ENCODE data around the gene TRAPPC5. TPM values are rescaled to one million over a fixed set of nuclear protein-coding genes. Genes with fewer than 3 reads are reported as not detected.

Gene TRAPPC5
- total RNA-seq, 1 experiment from 2014 or later = 90.6 TPM

DNA sequence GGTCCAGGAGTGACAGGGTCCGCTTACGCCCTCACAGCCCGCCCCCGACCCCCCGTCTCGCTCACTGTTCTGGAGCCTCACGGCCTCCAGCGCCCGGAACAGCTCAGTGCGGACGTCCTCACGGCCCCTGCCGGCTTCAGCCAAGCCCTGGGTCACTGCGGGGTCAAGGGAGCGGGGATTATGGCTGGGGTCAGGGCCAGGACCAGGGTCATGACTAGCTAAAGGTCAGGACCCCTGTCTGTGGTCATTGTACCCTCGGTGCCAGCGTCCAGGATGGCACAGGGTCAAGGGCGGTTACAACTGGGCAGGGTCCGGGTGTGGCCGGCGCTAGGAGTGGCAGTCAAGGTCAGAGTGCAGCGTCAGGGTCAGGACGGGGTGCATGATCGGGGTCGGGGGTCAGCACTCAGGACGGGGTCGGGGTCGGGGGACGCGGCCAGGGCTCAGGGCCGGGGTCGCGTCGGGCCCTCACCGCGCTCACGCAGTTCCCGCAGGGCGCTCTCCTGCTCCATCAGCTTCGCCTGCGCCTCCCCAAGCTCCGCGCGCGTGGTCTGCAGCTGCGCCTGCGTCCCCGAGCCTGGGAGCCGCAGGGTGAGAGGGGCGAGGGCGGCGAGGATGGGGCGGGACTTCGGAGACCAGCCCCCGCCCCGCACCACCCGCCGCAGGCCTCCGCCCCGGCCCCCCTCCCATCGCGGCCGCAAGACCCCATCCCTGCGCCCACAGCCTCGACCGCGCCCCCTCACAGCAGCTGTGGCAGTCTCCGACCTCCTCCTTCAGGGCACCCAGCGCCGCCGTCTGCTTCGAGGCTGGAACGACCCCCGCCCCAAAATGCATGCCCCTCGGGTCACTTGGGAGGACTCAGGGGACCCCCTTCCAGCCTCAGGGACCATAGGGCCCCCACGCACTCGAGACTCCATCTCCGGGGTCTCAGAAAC lies 49.9 kb downstream of the TRAPPC5 start:
- no peak for DNase-seq (ENCODE audit: low spot score)

DNA sequence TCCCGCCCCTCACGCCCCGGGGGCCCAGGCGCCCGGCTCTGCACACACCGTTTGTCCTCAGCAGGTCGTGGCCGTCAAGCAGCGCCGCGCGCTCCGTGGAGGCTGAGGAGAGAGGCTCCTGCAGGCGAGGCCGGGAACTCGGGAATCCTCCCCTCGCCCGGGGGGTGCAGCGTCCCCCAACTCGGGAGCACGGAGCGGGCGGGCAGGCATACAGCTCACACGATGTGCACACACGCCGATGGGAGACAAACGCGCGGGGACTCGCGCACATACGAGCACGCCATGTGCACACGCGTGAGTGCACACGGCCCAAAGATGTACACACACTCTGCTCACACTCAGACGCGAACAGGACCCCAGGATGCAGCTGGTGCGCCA lies 50.6 kb downstream of the TRAPPC5 start:
- no peak for DNase-seq (ENCODE audit: low spot score)

DNA sequence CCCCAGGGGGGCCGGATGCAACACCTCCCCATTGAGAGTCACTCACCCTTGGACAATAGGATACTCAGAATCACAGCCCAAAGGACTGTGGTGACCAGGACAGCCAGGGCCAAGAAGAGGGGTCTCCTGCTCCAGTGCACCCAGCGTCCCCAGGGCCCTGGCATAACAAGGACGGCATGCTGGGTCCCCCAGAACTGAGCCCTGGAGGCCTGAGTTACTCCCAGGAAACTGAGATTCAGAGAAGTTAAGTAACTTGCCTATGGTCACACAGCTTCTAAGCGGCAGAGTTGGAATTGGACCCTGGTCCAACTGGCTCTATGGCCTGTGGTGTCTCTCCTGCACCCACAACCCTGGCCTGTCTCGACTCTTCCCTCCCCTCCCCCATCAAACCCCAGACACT lies 51.0 kb downstream of the TRAPPC5 start:
- no peak for DNase-seq (ENCODE audit: low spot score)

DNA sequence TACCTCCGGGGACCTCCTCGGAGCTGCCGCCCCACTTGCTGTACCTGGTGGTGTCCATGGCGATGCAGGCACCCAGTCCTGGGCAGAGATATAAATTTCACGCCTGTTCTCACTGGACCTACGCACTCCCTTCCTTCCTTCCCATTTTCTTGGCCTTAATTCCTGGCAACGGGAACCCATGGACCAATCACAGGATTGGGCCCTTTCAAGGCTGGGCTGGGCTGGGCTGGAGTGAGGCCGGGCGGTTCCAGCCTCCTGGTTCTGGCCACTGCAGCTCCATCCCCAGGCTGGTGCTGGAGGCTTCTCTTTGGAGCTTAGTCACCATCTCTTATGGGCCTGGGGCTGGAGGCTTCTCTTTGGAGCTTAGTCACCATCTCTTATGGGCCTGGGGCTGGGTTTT lies 51.4 kb downstream of the TRAPPC5 start, which contains the start of gene CLEC4G:
CLEC4G (minus strand) TSS at position 66 of the 400 bp plus-strand sequence; CDS start at position 58, 8 bp downstream.
- DNase-seq (ENCODE audit: low spot score) = no peak

DNA sequence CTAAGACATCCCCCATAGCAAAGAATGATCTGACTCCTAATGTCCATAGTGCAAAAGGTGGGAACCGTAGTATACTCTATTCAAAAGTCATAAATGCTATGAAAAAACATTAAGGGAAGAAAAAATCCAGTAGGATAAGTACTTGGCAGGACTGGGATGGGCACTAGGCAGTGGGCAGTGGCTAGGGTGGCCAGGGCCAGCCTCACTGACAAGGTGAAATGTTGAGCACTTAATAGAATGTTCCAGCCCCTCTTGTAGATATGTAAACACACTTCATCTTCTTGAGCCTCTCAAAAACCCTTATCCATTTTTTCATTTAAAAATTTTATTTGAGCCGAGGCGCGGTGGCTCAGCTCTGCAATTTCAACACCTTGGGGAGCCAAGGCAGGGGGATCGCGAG lies 52.7 kb downstream of the TRAPPC5 start:
- no peak for DNase-seq (ENCODE audit: low spot score)

DNA sequence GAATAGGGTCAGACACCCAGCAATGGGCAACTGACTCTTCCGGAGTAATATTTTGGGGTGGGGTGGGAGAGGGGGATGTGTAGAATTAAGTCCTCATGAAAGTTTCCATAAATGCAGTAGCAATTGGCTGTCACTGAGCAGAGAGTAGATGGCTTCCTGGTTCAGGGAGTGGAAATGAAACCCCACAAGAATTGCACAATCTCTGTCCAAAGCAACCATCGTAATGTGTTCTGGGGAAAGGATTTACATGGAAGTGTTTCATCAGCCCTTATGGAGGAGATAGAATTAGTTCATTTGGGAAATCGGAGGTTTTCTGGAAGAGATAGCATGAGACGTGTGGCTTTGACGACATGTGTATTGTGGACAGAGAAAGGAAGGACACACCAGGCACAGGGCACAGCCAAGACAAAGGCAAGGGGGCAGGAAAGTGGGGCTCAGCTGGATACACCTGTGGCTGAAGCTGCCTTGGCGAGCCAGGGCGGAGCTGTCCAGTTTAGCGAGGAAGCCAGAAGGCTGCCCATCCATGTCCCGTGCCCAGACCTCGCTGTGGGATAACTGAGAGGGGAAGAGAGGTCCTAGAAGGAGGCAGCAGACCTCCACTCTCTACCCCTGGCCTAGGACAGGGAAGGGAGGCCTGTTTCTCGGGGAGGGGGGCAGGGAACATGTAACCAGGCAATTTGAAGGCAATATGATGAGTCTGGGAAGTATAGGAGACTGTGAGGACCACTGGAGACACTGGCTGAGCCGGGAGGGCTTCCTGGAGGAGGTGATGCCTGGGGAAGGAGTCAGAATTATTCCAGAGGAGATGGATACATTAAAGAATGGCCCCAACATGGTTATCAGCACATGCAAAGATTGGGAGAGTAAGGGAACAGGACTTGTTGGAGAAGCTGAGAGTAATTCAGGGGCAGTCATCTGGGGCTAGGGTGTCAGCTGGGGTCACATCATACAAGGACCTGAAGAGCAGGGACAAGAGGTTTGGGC lies 53.9 kb downstream of the TRAPPC5 start:
- peak; percentile 39 for DNase-seq (ENCODE audit: low spot score)

DNA sequence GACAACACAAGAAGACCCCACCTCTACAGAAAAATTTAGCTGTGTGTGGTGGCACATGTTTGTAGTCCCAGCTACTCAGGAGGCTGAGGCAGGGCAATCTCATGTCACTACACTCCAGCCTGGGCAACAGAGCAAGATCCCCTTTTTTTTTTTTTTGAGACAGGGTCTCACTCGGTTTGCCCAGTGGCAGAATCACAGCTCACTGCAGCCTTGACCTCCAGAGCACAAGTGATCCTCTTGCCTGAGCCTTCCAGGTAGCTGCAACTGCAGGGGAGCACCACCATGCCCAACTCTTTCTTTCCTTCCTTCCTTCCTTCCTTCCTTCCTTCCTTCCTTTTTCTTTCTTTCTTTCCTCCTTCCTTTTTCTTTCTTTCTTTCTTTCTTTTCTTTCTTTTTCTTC lies 55.5 kb downstream of the TRAPPC5 start:
- DNase-seq (ENCODE audit: low spot score) = no peak

DNA sequence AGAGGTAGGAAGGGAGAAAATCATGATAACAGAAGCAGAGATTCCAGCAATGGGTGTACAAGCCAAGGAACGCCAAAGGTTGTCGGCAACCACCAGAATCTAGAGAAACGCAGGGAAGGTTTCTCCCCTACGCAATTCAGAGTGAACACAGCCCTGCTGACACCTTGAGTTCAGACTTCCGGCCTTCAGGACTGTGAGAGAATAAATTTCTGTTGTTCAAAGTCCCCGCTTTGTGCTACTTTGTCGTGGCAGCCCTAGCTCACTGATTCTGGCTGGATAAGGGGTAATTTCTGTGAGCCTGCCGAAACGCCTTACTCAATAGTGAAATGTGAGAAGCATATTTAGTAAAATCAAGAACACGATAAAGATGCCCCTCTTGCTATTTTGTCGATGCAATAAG lies 56.6 kb downstream of the TRAPPC5 start:
- DNase-seq (ENCODE audit: low spot score) = no peak

Other genes with a start within 250 kb of the TRAPPC5 start
- gene PEX11G, start 191.8 kb upstream of the TRAPPC5 start, total RNA-seq (2014; rRNA removed; shearing (Covaris generic)) = 0.31 TPM in 1 of 2 replicates, not detected in the other
- 31.9 and 37.5 TPM in 2 replicates for gene ZNF358, start 164.7 kb upstream of the TRAPPC5 start, total RNA-seq (2014; rRNA removed; shearing (Covaris generic))
- gene MCOLN1, start 158.2 kb upstream of the TRAPPC5 start, total RNA-seq (2014; rRNA removed; shearing (Covaris generic)) = 3.9 and 5.8 TPM in 2 replicates
- 32.5 and 41.4 TPM in 2 replicates for gene PNPLA6, start 145.1 kb upstream of the TRAPPC5 start, total RNA-seq (2014; rRNA removed; shearing (Covaris generic))
- 0.31 and 0.43 TPM in 2 replicates for gene CAMSAP3, start 85.0 kb upstream of the TRAPPC5 start, total RNA-seq (2014; rRNA removed; shearing (Covaris generic))
- 25.0 and 26.7 TPM in 2 replicates for gene XAB2, start 51.3 kb upstream of the TRAPPC5 start, total RNA-seq (2014; rRNA removed; shearing (Covaris generic))
- 65.7 and 67.1 TPM in 2 replicates for gene PET100, start 51.0 kb upstream of the TRAPPC5 start, total RNA-seq (2014; rRNA removed; shearing (Covaris generic))
- not detected in 2 replicates for gene PCP2, start 47.1 kb upstream of the TRAPPC5 start, total RNA-seq (2014; rRNA removed; shearing (Covaris generic))
- 2.5 and 3.1 TPM in 2 replicates for gene STXBP2, start 43.7 kb upstream of the TRAPPC5 start, total RNA-seq (2014; rRNA removed; shearing (Covaris generic))
- gene RETN, start 11.8 kb upstream of the TRAPPC5 start, total RNA-seq (2014; rRNA removed; shearing (Covaris generic)) = not detected in 2 replicates
- not detected in 2 replicates for gene MCEMP1, start 3.7 kb upstream of the TRAPPC5 start, total RNA-seq (2014; rRNA removed; shearing (Covaris generic))
- gene FCER2, start 21.3 kb downstream of the TRAPPC5 start, total RNA-seq (2014; rRNA removed; shearing (Covaris generic)) = not detected in 2 replicates
- gene CLEC4G, start 51.3 kb downstream of the TRAPPC5 start, total RNA-seq (2014; rRNA removed; shearing (Covaris generic)) = not detected in 2 replicates
- gene CD209, start 66.7 kb downstream of the TRAPPC5 start, total RNA-seq (2014; rRNA removed; shearing (Covaris generic)) = 0.10 TPM in 1 of 2 replicates, not detected in the other
- not detected in 2 replicates for gene CLEC4M, start 82.4 kb downstream of the TRAPPC5 start, total RNA-seq (2014; rRNA removed; shearing (Covaris generic))
- 7.9 and 12.6 TPM in 2 replicates for gene EVI5L, start 149.4 kb downstream of the TRAPPC5 start, total RNA-seq (2014; rRNA removed; shearing (Covaris generic))
- 0.04 TPM in 1 of 2 replicates, not detected in the other for gene PRR36, start 193.6 kb downstream of the TRAPPC5 start, total RNA-seq (2014; rRNA removed; shearing (Covaris generic))
- 2.4 and 2.6 TPM in 2 replicates for gene LRRC8E, start 207.7 kb downstream of the TRAPPC5 start, total RNA-seq (2014; rRNA removed; shearing (Covaris generic))
- 2.9 and 4.2 TPM in 2 replicates for gene MAP2K7, start 223.0 kb downstream of the TRAPPC5 start, total RNA-seq (2014; rRNA removed; shearing (Covaris generic))
- gene TGFBR3L, start 234.0 kb downstream of the TRAPPC5 start, total RNA-seq (2014; rRNA removed; shearing (Covaris generic)) = not detected in 2 replicates
- 23.5 and 27.0 TPM in 2 replicates for gene SNAPC2, start 239.5 kb downstream of the TRAPPC5 start, total RNA-seq (2014; rRNA removed; shearing (Covaris generic))
- gene CTXN1, start 245.3 kb downstream of the TRAPPC5 start, total RNA-seq (2014; rRNA removed; shearing (Covaris generic)) = 3.6 and 11.5 TPM in 2 replicates